Stimulated activated CD4-positive, alpha-beta T cell treated with anti-CD3 and anti-CD28 coated beads, Interleukin-12 subunit alpha, Interleukin-12 subunit beta, amount 100 ng/mL, for 24 hours (primary cell): ENCODE measurements around the gene TMEM106C.

ENCODE experiments used
- DNase-seq, 2 experiments: peaks; one replicate each; pipeline ENCODE4 v3.0.0-alpha.2; 2020; ENCODE audit warnings: low read depth in 2 of 2

Gene TMEM106C

GRCh38 chr12:48016373-48017020 is 53.1 kb downstream of the TMEM106C start:
- no peak for DNase-seq

- no peak for DNase-seq
Measured at GRCh38 chr12:48017496-48017895, 54.1 kb downstream of the TMEM106C start.

- no peak for DNase-seq
Measured at GRCh38 chr12:48017921-48018617, 54.7 kb downstream of the TMEM106C start.
